AG09309 (cell line): ENCODE measurements around the gene IL4.
A peak's percentile ranks its signal among the peaks of the same experiment; 100 is the strongest.

Experiments
- DNase-seq: peaks from one replicate; pipeline ENCODE4 v3.0.0-alpha.2; 2010; ENCODE audit warnings: low read depth
- H3K4me3 ChIP-seq: 2 replicates; pipeline ENCODE4 v1.5.1; 2011; ENCODE audit warnings: mild to moderate bottlenecking, low read depth, low read length, moderate library complexity; ENCODE audit not compliant: control insufficient read depth
- TF ChIP-seq, protein P1 (sequence below): IDR thresholded peaks from 2 replicates; pipeline ENCODE4 v1.5.1; 2011; ENCODE audit warnings: mild to moderate bottlenecking, low read depth, low read length, inconsistent platforms; ENCODE audit not compliant: insufficient read depth, control insufficient read depth; ENCODE audit errors: missing control alignments

The IL4 gene

DNA sequence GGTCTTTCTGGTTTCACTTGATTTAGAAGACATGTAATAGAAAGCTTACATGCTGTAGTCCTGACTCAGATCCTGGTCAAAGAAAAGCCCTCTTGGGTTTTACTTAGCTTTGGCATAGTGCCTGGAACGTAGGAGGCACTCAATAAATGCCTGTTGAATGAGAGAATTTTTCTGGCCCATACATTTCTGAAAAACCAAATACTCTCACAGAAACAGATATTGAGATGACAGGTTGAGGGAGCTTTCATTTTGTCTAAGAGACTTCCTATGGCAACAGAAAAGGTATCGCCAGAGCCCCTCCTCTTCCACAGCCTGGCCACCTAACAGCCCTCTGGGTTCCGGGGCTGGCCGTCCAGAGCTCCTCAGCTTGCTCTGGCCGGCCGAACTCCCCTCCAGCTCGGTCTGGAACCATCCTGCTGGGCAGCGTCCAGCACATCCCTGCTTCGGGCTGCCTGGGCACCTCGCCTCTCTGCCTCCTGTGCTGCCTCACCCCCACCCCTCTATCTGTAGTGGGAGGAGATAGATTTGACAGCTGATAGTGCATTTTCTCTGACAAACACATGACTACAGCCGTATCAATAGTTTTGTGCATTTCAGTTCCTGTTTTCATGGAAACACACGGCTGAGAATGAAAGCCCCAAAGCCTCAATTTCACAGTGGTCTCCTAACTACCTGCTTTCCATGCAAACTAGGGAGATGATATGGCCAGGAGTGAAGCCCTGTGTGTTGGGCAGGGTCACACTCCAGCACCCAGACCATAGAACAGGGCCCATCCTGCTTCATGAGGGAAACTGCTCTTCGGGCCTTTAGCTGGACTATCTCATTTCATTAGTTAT is 1.1 kb downstream of the IL4 start:
- TF ChIP-seq, protein P1, sequence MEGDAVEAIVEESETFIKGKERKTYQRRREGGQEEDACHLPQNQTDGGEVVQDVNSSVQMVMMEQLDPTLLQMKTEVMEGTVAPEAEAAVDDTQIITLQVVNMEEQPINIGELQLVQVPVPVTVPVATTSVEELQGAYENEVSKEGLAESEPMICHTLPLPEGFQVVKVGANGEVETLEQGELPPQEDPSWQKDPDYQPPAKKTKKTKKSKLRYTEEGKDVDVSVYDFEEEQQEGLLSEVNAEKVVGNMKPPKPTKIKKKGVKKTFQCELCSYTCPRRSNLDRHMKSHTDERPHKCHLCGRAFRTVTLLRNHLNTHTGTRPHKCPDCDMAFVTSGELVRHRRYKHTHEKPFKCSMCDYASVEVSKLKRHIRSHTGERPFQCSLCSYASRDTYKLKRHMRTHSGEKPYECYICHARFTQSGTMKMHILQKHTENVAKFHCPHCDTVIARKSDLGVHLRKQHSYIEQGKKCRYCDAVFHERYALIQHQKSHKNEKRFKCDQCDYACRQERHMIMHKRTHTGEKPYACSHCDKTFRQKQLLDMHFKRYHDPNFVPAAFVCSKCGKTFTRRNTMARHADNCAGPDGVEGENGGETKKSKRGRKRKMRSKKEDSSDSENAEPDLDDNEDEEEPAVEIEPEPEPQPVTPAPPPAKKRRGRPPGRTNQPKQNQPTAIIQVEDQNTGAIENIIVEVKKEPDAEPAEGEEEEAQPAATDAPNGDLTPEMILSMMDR, result no peak
- DNase-seq, result peak; percentile 91
- peak overlapping the region; percentile 42 for H3K4me3 ChIP-seq

DNA sequence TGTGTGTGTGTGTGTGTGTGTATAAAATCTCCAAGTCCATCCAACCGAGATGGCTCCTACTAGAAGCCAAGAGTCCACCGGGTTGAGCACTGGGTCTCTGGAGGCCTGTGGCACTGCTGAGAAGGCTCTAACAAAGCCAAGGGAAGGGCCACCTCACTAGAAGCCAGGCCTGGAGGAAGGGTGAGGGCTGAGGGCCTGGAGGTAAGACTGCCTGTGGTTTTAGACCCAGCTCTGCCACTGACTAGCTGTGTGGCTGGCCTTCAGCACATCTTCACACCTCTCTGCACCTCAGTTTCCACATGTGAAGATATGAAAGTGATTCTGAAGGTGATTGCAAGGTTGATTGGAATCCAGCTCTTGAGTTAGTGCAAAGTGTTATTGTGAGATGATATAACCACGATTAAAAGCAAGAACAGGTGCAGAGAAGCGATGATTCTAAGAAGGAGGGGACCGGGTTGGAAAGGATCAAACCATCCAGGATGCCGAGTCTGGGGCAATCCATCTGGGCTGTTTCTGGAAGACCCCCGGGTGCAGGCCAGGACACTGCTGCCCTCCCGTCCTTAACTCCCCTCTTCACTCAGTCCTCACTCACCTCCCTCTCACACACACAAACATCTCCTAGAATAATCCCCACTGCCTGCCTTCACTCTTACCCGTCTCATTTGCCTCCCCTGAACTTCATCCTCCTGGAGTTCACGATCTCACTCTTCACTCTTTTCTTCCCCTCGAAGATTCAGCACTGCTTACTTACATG is 2.3 kb downstream of the IL4 start:
- TF ChIP-seq, protein P1, result no peak
- no peak overlapping the region for H3K4me3 ChIP-seq
- no peak for DNase-seq

DNA sequence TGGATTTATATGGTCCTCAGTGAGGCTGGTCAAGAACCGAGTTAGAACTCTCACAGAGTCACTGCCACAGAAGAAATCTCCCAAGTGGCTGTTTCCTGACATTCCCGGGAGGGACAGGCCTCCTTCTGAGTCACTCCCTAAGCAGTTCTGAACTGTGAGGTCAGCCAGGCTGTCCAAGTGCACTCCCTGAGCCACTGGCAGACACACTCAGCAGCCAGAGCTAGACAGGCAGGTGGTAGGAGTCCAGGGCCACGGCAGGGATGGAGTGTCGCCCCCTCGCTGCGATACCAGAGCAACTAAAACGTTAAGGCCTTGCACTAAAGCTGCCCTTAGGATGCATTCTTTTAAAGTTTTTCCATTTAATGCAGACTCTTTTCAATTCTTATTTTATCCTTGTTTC is 3.4 kb downstream of the IL4 start:
- H3K4me3 ChIP-seq, result no peak overlapping the region
- DNase-seq, result peak; percentile 53
- TF ChIP-seq, protein P1, result peak; percentile 70

DNA sequence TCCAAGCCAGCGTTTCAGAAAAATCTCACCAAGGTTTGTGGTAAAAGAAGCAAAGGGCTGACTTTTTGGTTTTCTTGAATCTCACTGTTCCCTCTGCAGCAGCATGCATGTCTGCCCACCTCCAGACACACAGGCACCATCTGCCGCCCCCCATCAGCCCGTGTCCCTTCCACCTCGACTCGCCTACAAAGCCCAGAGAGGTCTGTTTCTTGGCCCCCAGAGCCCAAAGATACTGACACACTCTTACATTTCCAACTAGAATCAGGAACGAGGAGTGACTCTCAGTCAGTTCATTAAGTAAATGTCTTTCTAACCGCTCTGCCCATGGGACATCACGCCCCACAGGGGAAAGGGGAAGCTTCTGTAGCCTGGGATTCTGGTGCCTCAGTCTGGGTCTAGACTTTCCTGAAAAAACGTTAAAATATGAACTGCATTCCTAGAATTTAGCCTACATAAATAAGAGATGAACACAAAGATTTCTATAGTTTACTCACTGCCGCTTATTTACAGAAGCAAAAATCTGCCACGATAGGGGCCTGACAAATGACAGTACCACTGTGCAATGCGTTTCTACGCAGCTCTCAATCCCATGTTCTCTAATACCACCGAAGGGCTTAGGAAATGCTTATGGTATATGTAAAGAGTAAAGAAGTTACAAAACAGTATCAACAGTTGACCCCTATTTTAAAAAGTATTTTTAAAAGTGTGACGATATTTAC is 4.1 kb downstream of the IL4 start:
- no peak for DNase-seq
- TF ChIP-seq, protein P1, result no peak

DNA sequence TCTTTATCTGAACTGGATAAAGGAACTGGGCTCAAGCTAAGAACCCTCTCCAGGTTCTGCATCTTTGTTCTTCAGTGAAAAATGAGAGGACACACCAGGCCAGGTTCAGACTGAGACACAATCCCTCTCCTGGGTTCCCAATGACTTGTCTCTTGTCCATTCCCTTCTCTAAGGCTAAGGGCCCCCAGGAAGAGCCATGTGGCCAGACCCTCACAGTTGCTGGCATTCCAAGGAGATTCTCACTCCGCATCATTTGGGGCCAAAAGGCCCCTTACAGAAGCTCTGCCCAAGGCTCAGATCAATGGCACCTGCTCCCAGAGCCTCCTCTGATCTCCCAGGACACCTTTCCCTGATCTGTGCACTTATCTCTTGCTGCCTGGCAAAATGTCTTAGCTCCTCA is 4.9 kb downstream of the IL4 start:
- DNase-seq, result no peak
- TF ChIP-seq, protein P1, result no peak
- no peak overlapping the region for H3K4me3 ChIP-seq

More for the DNA sequence above, 4.1 kb downstream of the IL4 start:
- no peak overlapping the region for H3K4me3 ChIP-seq

DNA sequence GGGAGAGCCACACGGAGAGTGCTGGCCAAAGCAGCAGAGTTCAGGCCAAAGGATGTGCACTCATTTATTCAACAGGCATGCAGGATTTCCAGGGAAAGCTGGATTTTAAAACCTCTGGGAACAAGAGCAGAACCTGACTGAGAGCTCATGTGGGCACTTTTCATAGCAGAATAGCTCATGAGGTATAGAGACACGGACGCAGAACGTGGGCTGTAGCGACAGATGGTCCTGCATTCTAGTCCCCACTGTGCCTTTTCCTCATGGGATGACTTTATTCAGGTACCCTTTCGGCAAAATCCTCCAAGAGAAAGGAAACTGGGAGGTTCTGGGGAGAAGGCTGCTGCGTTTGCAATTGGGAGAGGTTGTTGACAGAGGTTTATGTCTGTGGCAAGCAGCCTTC is 5.4 kb downstream of the IL4 start:
- DNase-seq, result no peak
- TF ChIP-seq, protein P1, result no peak
- H3K4me3 ChIP-seq, result no peak overlapping the region
